Measurements from ENCODE around the gene PTPN3.

PTPN3 gene

GRCh38 chr9:109440797-109441287 lies 57.3 kb downstream of the PTPN3 start:
- DNase-seq (ENCODE audit: low read depth, low spot score), result peak; percentile 50
- no peak overlapping the region for H3K4me3 ChIP-seq (ENCODE audit: low read length)
- no peaks in the 10 kb centered on the region for H3K4me1 ChIP-seq (ENCODE audit: control insufficient read depth, insufficient read depth, low read length)
- H3K9me3 ChIP-seq (ENCODE audit: control insufficient read depth, insufficient read depth, low read length), result no peaks in the 10 kb centered on the region
- no peaks in the 10 kb centered on the region for H3K36me3 ChIP-seq (ENCODE audit: control insufficient read depth, insufficient read depth, low read length)
- no peaks in the 10 kb centered on the region for H3K27me3 ChIP-seq (ENCODE audit: control insufficient read depth, insufficient read depth, low read length)
- WGBS (ENCODE audit: insufficient coverage, insufficient read length), result no CpG with 5 or more reads among the region's 4 CpGs
- no peak overlapping the region for H3K27ac ChIP-seq (ENCODE audit: low read length)

GRCh38 chr9:109440117-109440515 lies 58.0 kb downstream of the PTPN3 start:
- no peak overlapping the region for H3K27ac ChIP-seq (ENCODE audit: low read length)
- no peak overlapping the region for H3K4me3 ChIP-seq (ENCODE audit: low read length)
- no peak for DNase-seq (ENCODE audit: low read depth, low spot score)
- no CpG with 5 or more reads among the region's 3 CpGs for WGBS (ENCODE audit: insufficient coverage, insufficient read length)
- H3K9me3 ChIP-seq (ENCODE audit: control insufficient read depth, insufficient read depth, low read length), result no peaks in the 10 kb centered on the region
- no peaks in the 10 kb centered on the region for H3K27me3 ChIP-seq (ENCODE audit: control insufficient read depth, insufficient read depth, low read length)
- no peaks in the 10 kb centered on the region for H3K36me3 ChIP-seq (ENCODE audit: control insufficient read depth, insufficient read depth, low read length)
- H3K4me1 ChIP-seq (ENCODE audit: control insufficient read depth, insufficient read depth, low read length), result no peaks in the 10 kb centered on the region

- WGBS (ENCODE audit: insufficient coverage, insufficient read length), result no CpG with 5 or more reads among the region's 8 CpGs
- H3K27ac ChIP-seq (ENCODE audit: low read length), result no peak overlapping the region
Measured at GRCh38 chr9:109439378-109440116, 58.6 kb downstream of the PTPN3 start.

GRCh38 chr9:109437286-109437685 lies 60.8 kb downstream of the PTPN3 start:
- H3K27ac ChIP-seq (ENCODE audit: low read length), result no peak overlapping the region
- no peaks in the 10 kb centered on the region for H3K9me3 ChIP-seq (ENCODE audit: control insufficient read depth, insufficient read depth, low read length)
- H3K4me3 ChIP-seq (ENCODE audit: low read length), result no peak overlapping the region
- no CpG with 5 or more reads among the region's 4 CpGs for WGBS (ENCODE audit: insufficient coverage, insufficient read length)
- H3K36me3 ChIP-seq (ENCODE audit: control insufficient read depth, insufficient read depth, low read length), result no peaks in the 10 kb centered on the region
- no peaks in the 10 kb centered on the region for H3K27me3 ChIP-seq (ENCODE audit: control insufficient read depth, insufficient read depth, low read length)
- no peak for DNase-seq (ENCODE audit: low read depth, low spot score)
- H3K4me1 ChIP-seq (ENCODE audit: control insufficient read depth, insufficient read depth, low read length), result no peaks in the 10 kb centered on the region

More at GRCh38 chr9:109439378-109440116, 58.6 kb downstream of the PTPN3 start:
- H3K9me3 ChIP-seq (ENCODE audit: control insufficient read depth, insufficient read depth, low read length), result no peaks in the 10 kb centered on the region
- DNase-seq (ENCODE audit: low read depth, low spot score), result no peak
- no peaks in the 10 kb centered on the region for H3K27me3 ChIP-seq (ENCODE audit: control insufficient read depth, insufficient read depth, low read length)
- H3K4me3 ChIP-seq (ENCODE audit: low read length), result no peak overlapping the region
- no peaks in the 10 kb centered on the region for H3K4me1 ChIP-seq (ENCODE audit: control insufficient read depth, insufficient read depth, low read length)
- no peaks in the 10 kb centered on the region for H3K36me3 ChIP-seq (ENCODE audit: control insufficient read depth, insufficient read depth, low read length)

GRCh38 chr9:109436071-109436470 lies 62.0 kb downstream of the PTPN3 start:
- DNase-seq (ENCODE audit: low read depth, low spot score), result no peak
- no peaks in the 10 kb centered on the region for H3K4me1 ChIP-seq (ENCODE audit: control insufficient read depth, insufficient read depth, low read length)
- no peaks in the 10 kb centered on the region for H3K27me3 ChIP-seq (ENCODE audit: control insufficient read depth, insufficient read depth, low read length)
- no peaks in the 10 kb centered on the region for H3K9me3 ChIP-seq (ENCODE audit: control insufficient read depth, insufficient read depth, low read length)
- no peaks in the 10 kb centered on the region for H3K36me3 ChIP-seq (ENCODE audit: control insufficient read depth, insufficient read depth, low read length)
- no peak overlapping the region for H3K27ac ChIP-seq (ENCODE audit: low read length)
- WGBS (ENCODE audit: insufficient coverage, insufficient read length), result no CpG with 5 or more reads among the region's 3 CpGs
- H3K4me3 ChIP-seq (ENCODE audit: low read length), result no peak overlapping the region

- Histone ChIP-seq H3K4me3 (ENCODE audit: low read length) (no peak overlapping the region), H3K9me3 (ENCODE audit: control insufficient read depth, insufficient read depth, low read length) (no peaks in the 10 kb centered on the region), H3K4me1 (ENCODE audit: control insufficient read depth, insufficient read depth, low read length) (no peaks in the 10 kb centered on the region), H3K36me3 (ENCODE audit: control insufficient read depth, insufficient read depth, low read length) (no peaks in the 10 kb centered on the region), H3K27ac (ENCODE audit: low read length) (no peak overlapping the region), H3K27me3 (ENCODE audit: control insufficient read depth, insufficient read depth, low read length) (no peaks in the 10 kb centered on the region)
- no CpG with 5 or more reads among the region's 5 CpGs for WGBS (ENCODE audit: insufficient coverage, insufficient read length)
- no peak for DNase-seq (ENCODE audit: low read depth, low spot score)
Measured at GRCh38 chr9:109433476-109433875, 64.6 kb downstream of the PTPN3 start.

- H3K27me3 ChIP-seq (ENCODE audit: control insufficient read depth, insufficient read depth, low read length), result no peaks in the 10 kb centered on the region
- H3K4me3 ChIP-seq (ENCODE audit: low read length), result no peak overlapping the region
- no peak for DNase-seq (ENCODE audit: low read depth, low spot score)
- H3K27ac ChIP-seq (ENCODE audit: low read length), result no peak overlapping the region
- no peaks in the 10 kb centered on the region for H3K36me3 ChIP-seq (ENCODE audit: control insufficient read depth, insufficient read depth, low read length)
- H3K9me3 ChIP-seq (ENCODE audit: control insufficient read depth, insufficient read depth, low read length), result no peaks in the 10 kb centered on the region
- H3K4me1 ChIP-seq (ENCODE audit: control insufficient read depth, insufficient read depth, low read length), result no peaks in the 10 kb centered on the region
- WGBS (ENCODE audit: insufficient coverage, insufficient read length), result no CpG with 5 or more reads among the region's 4 CpGs
Measured at GRCh38 chr9:109430231-109430630, 67.9 kb downstream of the PTPN3 start.

- Histone ChIP-seq H3K4me3 (ENCODE audit: low read length) (no peak overlapping the region), H3K9me3 (ENCODE audit: control insufficient read depth, insufficient read depth, low read length) (no peaks in the 10 kb centered on the region), H3K27ac (ENCODE audit: low read length) (no peak overlapping the region), H3K4me1 (ENCODE audit: control insufficient read depth, insufficient read depth, low read length) (no peaks in the 10 kb centered on the region), H3K27me3 (ENCODE audit: control insufficient read depth, insufficient read depth, low read length) (no peaks in the 10 kb centered on the region), H3K36me3 (ENCODE audit: control insufficient read depth, insufficient read depth, low read length) (no peaks in the 10 kb centered on the region)
- WGBS (ENCODE audit: insufficient coverage, insufficient read length), result no CpG with 5 or more reads among the region's 6 CpGs
- no peak for DNase-seq (ENCODE audit: low read depth, low spot score)
Measured at GRCh38 chr9:109428854-109429253, 69.3 kb downstream of the PTPN3 start.

GRCh38 chr9:109427886-109428285 lies 70.2 kb downstream of the PTPN3 start:
- WGBS (ENCODE audit: insufficient coverage, insufficient read length), result no CpG with 5 or more reads among the region's 4 CpGs
- no peak overlapping the region for H3K27ac ChIP-seq (ENCODE audit: low read length)
- H3K4me3 ChIP-seq (ENCODE audit: low read length), result no peak overlapping the region
- DNase-seq (ENCODE audit: low read depth, low spot score), result no peak
- no peaks in the 10 kb centered on the region for H3K36me3 ChIP-seq (ENCODE audit: control insufficient read depth, insufficient read depth, low read length)
- H3K4me1 ChIP-seq (ENCODE audit: control insufficient read depth, insufficient read depth, low read length), result no peaks in the 10 kb centered on the region
- H3K9me3 ChIP-seq (ENCODE audit: control insufficient read depth, insufficient read depth, low read length), result no peaks in the 10 kb centered on the region
- H3K27me3 ChIP-seq (ENCODE audit: control insufficient read depth, insufficient read depth, low read length), result no peaks in the 10 kb centered on the region

GRCh38 chr9:109426626-109427402 lies 71.3 kb downstream of the PTPN3 start:
- DNase-seq (ENCODE audit: low read depth, low spot score), result no peak
- Histone ChIP-seq H3K4me3 (ENCODE audit: low read length) (no peak overlapping the region), H3K36me3 (ENCODE audit: control insufficient read depth, insufficient read depth, low read length) (no peaks in the 10 kb centered on the region), H3K27ac (ENCODE audit: low read length) (no peak overlapping the region), H3K9me3 (ENCODE audit: control insufficient read depth, insufficient read depth, low read length) (no peaks in the 10 kb centered on the region), H3K27me3 (ENCODE audit: control insufficient read depth, insufficient read depth, low read length) (no peaks in the 10 kb centered on the region), H3K4me1 (ENCODE audit: control insufficient read depth, insufficient read depth, low read length) (no peaks in the 10 kb centered on the region)
- no CpG with 5 or more reads among the region's 9 CpGs for WGBS (ENCODE audit: insufficient coverage, insufficient read length)

Data from iPS DF 6.9 (cell line).